Common myeloid progenitor, CD34-positive (primary cell): Measurements from ENCODE around the gene HFM1. TPM values are rescaled to one million over a fixed set of nuclear protein-coding genes. Genes with fewer than 3 reads are reported as not detected.
"Not testable (repeated sequence)": the region's sequence is repeated elsewhere in the genome, so short reads cannot be mapped to it uniquely, and the experiment has no call there.

ENCODE experiments used
- CTCF ChIA-PET: fragments of 350-600 bp; sonication (Branson Sonifier 250); formaldehyde crosslinking; loops from one replicate; lab custom pipeline; 2021; ENCODE audit warnings: antibody characterized with exemption; lab: Charles Lee
- POLR2A ChIA-PET: fragments of 350-600 bp; sonication (Branson Sonifier 250); formaldehyde crosslinking; loops from one replicate; lab custom pipeline; 2021; ENCODE audit warnings: antibody characterized with exemption; lab: Charles Lee
- DNase-seq, 3 donors: peaks; one replicate each; pipeline versions ENCODE4 v3.0.0 to v3.0.0-alpha.2; 2013
- H3K27ac ChIP-seq, 2 experiments: 1 replicate in 1 of 2; 2 replicates in 1 of 2; pipeline ENCODE4 v1.7.0; 2013; ENCODE audit warnings: inconsistent platforms in 2 of 2, low read length in 2 of 2, mild to moderate bottlenecking in 2 of 2, low read depth in 1 of 2, moderate library complexity in 1 of 2; ENCODE audit not compliant: severe bottlenecking in 2 of 2, insufficient read depth in 1 of 2, poor library complexity in 1 of 2
- H3K27me3 ChIP-seq, 5 experiments: replicated peaks in 2 of 5; 1 replicate in 3 of 5; 2 replicates in 2 of 5; pipeline versions ENCODE4 v1.6.1 to v1.7.0; 2013; ENCODE audit warnings: low read length in 4 of 5, mild to moderate bottlenecking in 2 of 5, moderate library complexity in 2 of 5, inconsistent platforms in 1 of 5; ENCODE audit not compliant: insufficient read depth in 5 of 5, control insufficient read depth in 4 of 5
- H3K36me3 ChIP-seq, 4 experiments: 1 replicate in 2 of 4; 2 replicates in 2 of 4; pipeline versions ENCODE4 v1.6.1 to v1.7.0; 2013; ENCODE audit warnings: low read length in 3 of 4, control low read depth in 1 of 4, mild to moderate bottlenecking in 1 of 4; ENCODE audit not compliant: control insufficient read depth in 4 of 4, insufficient read depth in 4 of 4
- H3K4me1 ChIP-seq, 4 experiments: 1 replicate in 3 of 4; 2 replicates in 1 of 4; pipeline versions ENCODE4 v1.6.1 to v1.7.1; 2013; ENCODE audit warnings: low read length in 3 of 4, mild to moderate bottlenecking in 3 of 4, control low read depth in 1 of 4, inconsistent platforms in 1 of 4, moderate library complexity in 1 of 4; ENCODE audit not compliant: control insufficient read depth in 4 of 4, insufficient read depth in 4 of 4; ENCODE audit errors: control extremely low read depth in 1 of 4
- H3K4me3 ChIP-seq, 7 experiments: 1 replicate in 4 of 7; 2 replicates in 3 of 7; pipeline versions ENCODE4 v1.5.1 to v1.7.0; 2013; ENCODE audit warnings: mild to moderate bottlenecking in 7 of 7, low read length in 6 of 7, moderate library complexity in 6 of 7, inconsistent platforms in 2 of 7, low read depth in 2 of 7, control low read depth in 1 of 7; ENCODE audit not compliant: insufficient read depth in 4 of 7, control insufficient read depth in 1 of 7; ENCODE audit errors: extremely low read depth in 1 of 7
- H3K9me3 ChIP-seq, 5 experiments: 1 replicate in 4 of 5; 2 replicates in 1 of 5; pipeline versions ENCODE4 v1.6.1 to v1.7.1; 2013; ENCODE audit warnings: low read length in 4 of 5, mild to moderate bottlenecking in 2 of 5, inconsistent platforms in 1 of 5, low read depth in 1 of 5, moderate library complexity in 1 of 5; ENCODE audit not compliant: control insufficient read depth in 4 of 5, insufficient read depth in 2 of 5; ENCODE audit errors: control extremely low read depth in 1 of 5
- WGBS: methylation state at CpG from one replicate; pipeline ENCODE4 v1.1.5; 2013; ENCODE audit not compliant: insufficient coverage; 5-methylcytosine and 5-hydroxymethylcytosine counted together
- polyA plus RNA-seq: library from polyadenylated mRNA; unstranded; fragments of 120-200 nt; gene quantifications from one replicate; pipeline ENCODE4 v1.2.1, GENCODE V29; 2013

Gene HFM1
- polyA plus RNA-seq = 7.0 TPM

DNA sequence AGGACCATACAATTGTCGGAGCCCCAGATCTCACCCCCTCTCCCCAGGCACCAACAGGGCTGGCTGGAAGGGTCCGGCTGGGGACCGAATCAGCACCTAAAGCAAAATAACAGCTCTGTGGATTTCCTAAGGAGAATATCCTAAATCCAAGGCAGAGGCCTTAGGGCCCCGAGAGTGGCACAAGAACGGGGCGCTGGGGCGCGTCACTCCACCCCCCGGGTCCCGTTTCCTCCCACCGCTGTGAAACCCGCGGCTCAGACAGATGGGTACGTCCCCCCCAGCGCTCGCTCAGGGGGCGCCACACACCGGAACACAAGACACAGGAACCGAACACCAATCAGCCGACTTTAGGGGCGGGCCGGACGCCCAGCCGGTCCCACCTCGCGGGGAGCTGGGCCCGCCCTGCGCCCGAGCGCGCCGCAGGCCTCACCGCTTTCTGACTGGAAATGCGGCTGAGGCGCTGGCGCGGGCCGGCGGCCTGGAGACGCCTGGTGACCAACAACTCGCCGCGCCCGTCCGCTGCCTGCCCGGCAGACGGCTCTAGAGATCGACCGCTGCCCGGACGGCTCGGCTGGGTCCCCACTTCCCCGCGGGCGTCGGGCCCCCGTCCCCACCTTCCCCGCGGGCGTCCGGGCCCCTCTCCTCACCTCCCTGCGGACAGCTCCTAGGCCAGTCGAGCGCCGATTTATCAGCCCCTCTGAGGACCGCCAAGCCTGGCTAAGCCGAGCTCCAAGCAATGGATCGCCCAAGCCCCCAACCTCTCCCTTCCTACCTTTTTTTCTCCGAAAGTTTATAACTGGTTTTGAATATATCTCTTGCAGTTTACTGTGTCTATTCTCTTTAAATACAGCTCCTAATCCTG is at the start of gene HFM1:
Gene HFM1, minus strand, starts transcription at position 687 of the 862 bp plus-strand sequence. CDS start 3,755 bp downstream, outside the sequence.
- DNase-seq = peak; percentile 90 to 95 (median 93)
- Histone ChIP-seq H3K27ac (peak within 1 kb of the TSS; percentile 66 to 89), H3K36me3 (no peaks in the 10 kb centered on the region), H3K9me3 (no peaks in the 10 kb centered on the region), H3K27me3 (no peaks in the 10 kb centered on the region), H3K4me3 (peak within 1 kb of the TSS; percentile 49 to 92 (median 79)), H3K4me1 (peaks cover 0 to 12% (median 5%) of the 10 kb centered on the region in 4 experiments)
- ChIA-PET POLR2A (interaction anchor here (1.3 kb wide), 1 partner anchor 1081 kb away, joined by 5 read pairs; no protein-coding TSS in a partner anchor), CTCF (interaction anchor here (0.8 to 1.4 kb wide), 4 partner anchors 8 to 238 kb away, joined by 3 to 4 read pairs (median 3); no protein-coding TSS in a partner anchor)
- WGBS = 0% methylated on average over 52 of the region's 69 CpGs

- POLR2A ChIA-PET = no interaction called here
- no peak overlapping the region for H3K27ac ChIP-seq
- no peak overlapping the region for H3K4me3 ChIP-seq
- 83% methylated on average over 1 of the region's 2 CpGs for WGBS
- no peaks in the 10 kb centered on the region for H3K36me3 ChIP-seq
- H3K4me1 ChIP-seq = no peaks in the 10 kb centered on the region
- CTCF ChIA-PET = no interaction called here
- no peaks in the 10 kb centered on the region for H3K27me3 ChIP-seq
- no peaks in the 10 kb centered on the region for H3K9me3 ChIP-seq
- DNase-seq = no peak
These were observed 49.5 kb upstream of the HFM1 start for GRCh38 chr1:91454136-91454535.

- Histone ChIP-seq H3K27ac (no peak overlapping the region), H3K4me1 (no peaks in the 10 kb centered on the region), H3K4me3 (no peak overlapping the region), H3K27me3 (no peaks in the 10 kb centered on the region), H3K36me3 (no peaks in the 10 kb centered on the region), H3K9me3 (no peaks in the 10 kb centered on the region)
- ChIA-PET POLR2A (no interaction called here), CTCF (no interaction called here)
- no peak for DNase-seq
- WGBS = no CpG with 5 or more reads among the region's 2 CpGs
These were observed 45.6 kb upstream of the HFM1 start for GRCh38 chr1:91450260-91450659.

GRCh38 chr1:91447782-91448181 is 43.1 kb upstream of the HFM1 start:
- H3K9me3 ChIP-seq, DNase-seq, H3K36me3 ChIP-seq, H3K27ac ChIP-seq, CTCF ChIA-PET, H3K4me3 ChIP-seq, H3K27me3 ChIP-seq, H3K4me1 ChIP-seq, POLR2A ChIA-PET: not testable (repeated sequence)
- WGBS = 100% methylated on average over 1 of the region's 2 CpGs

DNA sequence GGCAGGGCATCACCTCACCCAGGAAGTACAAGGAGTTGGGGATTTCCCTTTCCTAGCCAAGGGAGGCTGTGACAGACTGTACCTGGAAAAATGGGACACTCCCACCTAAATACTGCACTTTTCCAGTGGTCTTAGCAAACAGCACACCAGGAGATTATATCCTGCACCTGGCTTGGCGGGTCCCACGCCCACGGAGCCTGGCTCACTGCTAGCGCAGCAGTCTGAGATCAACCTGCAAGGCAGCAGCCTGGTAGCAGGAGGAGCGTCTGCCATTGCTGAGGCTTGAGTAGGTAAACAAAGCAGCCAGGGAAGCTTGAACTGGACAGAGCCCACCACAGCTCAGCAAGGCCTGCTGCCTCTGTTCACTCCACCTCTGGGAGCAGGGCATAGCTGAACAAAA is 37.3 kb upstream of the HFM1 start:
- H3K36me3 ChIP-seq, H3K4me3 ChIP-seq, H3K9me3 ChIP-seq, H3K4me1 ChIP-seq, H3K27me3 ChIP-seq, H3K27ac ChIP-seq, POLR2A ChIA-PET, CTCF ChIA-PET: not testable (repeated sequence)
- peak in 1 of 3 donors; percentile 5 for DNase-seq
- WGBS = 100% methylated on average over 5 of the region's 5 CpGs

DNA sequence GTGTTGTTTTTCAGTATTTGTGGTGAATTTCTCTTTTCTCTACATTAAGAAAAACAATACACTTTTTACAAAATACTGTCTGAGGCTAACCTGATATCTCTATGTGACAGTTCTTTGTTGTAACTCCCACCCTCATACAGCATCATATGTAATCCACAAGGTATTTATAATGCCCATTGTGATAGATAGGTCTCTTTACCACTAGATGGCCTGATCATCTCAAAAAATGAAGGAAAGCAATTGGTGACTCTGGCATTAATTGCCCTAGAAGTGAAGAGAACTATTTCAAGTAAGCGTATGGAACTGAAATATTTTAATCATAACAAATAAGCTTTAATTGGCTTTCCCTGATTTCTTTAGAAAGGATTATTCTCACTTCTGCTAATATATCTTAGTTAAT is 36.2 kb upstream of the HFM1 start:
- POLR2A ChIA-PET = no interaction called here
- WGBS = no CpG with 5 or more reads among the region's 1 CpG
- Histone ChIP-seq H3K27ac (no peak overlapping the region), H3K36me3 (no peaks in the 10 kb centered on the region), H3K9me3 (peaks cover 0 to 5% (median 2%) of the 10 kb centered on the region in 5 experiments), H3K27me3 (no peaks in the 10 kb centered on the region), H3K4me1 (no peaks in the 10 kb centered on the region), H3K4me3 (no peak overlapping the region)
- CTCF ChIA-PET = interaction anchor here (1.0 to 1.1 kb wide), 2 partner anchors 22 to 59 kb away, joined by 3 to 4 read pairs; no protein-coding TSS in a partner anchor
- peak; percentile 5 to 20 (median 10) for DNase-seq

- Histone ChIP-seq H3K27me3 (no peaks in the 10 kb centered on the region), H3K4me3 (no peak overlapping the region), H3K4me1 (peaks cover 0 to 3% (median 0%) of the 10 kb centered on the region in 4 experiments), H3K36me3 (no peaks in the 10 kb centered on the region), H3K9me3 (peaks cover 0 to 5% (median 2%) of the 10 kb centered on the region in 5 experiments), H3K27ac (no peak overlapping the region)
- DNase-seq = no peak
- CTCF ChIA-PET = no interaction called here
- POLR2A ChIA-PET = no interaction called here
These were observed 34.4 kb upstream of the HFM1 start for GRCh38 chr1:91439016-91439415.
